BLaER1 (cell line): ENCODE results near the gene MYCL.
A peak's percentile ranks its signal among the peaks of the same experiment; 100 is the strongest.

Source experiments
- H3K27ac ChIP-seq: shearing (Covaris generic); formaldehyde crosslinking; 2 replicates; pipeline ENCODE4 v1.8.1; 2022
- H3K27me3 ChIP-seq: shearing (Covaris generic); formaldehyde crosslinking; 2 replicates; pipeline ENCODE4 v1.8.1; 2022
- H3K36me3 ChIP-seq: shearing (Covaris generic); formaldehyde crosslinking; 2 replicates; pipeline ENCODE4 v1.8.1; 2022
- H3K4me1 ChIP-seq: shearing (Covaris generic); formaldehyde crosslinking; 2 replicates; pipeline ENCODE4 v1.8.1; 2022
- H3K4me2 ChIP-seq: shearing (Covaris generic); formaldehyde crosslinking; 2 replicates; pipeline ENCODE4 v1.8.1; 2022
- H3K4me3 ChIP-seq: shearing (Covaris generic); formaldehyde crosslinking; 2 replicates; pipeline ENCODE4 v1.8.1; 2022
- H3K9ac ChIP-seq: shearing (Covaris generic); formaldehyde crosslinking; 2 replicates; pipeline ENCODE4 v1.8.1; 2022
- H3K9me3 ChIP-seq: shearing (Covaris generic); formaldehyde crosslinking; 2 replicates; pipeline ENCODE4 v1.8.1; 2022
- H4K20me1 ChIP-seq: shearing (Covaris generic); formaldehyde crosslinking; 2 replicates; pipeline ENCODE4 v1.8.1; 2022
- Cebpa-rat ChIP-seq: shearing (Covaris generic); IDR thresholded peaks from 2 replicates; pipeline ENCODE4 v1.8.1; 2022

MYCL gene

DNA sequence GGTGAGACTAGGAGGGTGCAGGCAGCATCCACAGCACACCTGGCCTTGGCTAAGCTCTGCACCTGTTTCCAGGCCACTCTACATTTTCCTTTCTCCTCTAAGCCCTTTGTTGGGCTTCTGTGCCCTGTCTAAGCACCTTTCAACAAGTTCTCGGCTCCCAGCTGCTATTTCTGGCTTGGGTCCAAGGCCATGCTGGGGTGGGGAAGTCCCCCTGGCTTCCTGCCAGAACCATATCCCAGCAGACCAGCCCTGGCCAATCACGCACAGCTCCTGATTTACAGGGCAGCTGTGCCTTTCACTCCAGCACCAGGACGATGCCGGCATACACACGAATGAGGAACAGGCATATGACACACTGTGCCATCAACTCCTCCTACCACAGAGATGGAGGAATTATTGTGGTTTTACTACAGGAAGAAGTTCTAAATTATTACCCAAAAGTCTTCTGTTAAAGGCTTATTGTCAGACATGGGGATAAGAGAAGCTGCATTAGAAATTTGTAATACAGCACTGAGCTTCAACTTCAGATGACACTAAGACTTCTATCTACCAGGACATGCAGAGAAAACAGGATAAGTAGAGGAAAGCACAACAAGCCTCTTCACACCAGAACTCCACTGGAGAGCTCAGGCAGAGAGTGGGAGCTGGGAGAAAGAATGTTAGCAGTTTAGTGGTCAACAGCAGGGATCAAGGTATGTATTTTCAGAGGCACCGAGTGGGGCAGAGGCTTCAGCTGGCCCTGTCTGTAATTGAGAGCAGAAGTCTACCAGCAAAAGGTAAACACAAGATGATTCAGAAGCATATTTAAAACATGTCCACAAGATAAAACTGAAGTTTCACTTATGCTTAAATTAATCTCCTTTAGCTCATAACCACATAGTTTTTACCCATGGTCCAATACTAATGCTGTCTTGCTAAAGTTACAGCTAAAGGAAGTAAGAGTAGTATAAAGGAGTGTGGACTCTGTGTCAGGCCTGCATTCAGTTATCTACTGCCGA lies 55.8 kb downstream of the MYCL start:
- H3K9me3 ChIP-seq, result no peaks in the 10 kb centered on the region
- peak overlapping the region; percentile 82 for H3K4me2 ChIP-seq
- peaks cover 18% of the 10 kb centered on the region for H4K20me1 ChIP-seq
- H3K27ac ChIP-seq, result peak overlapping the region; percentile 74
- no peak for TF ChIP-seq Cebpa-rat
- H3K27me3 ChIP-seq, result no peaks in the 10 kb centered on the region
- peaks cover 80% of the 10 kb centered on the region for H3K36me3 ChIP-seq
- no peak overlapping the region for H3K4me3 ChIP-seq
- H3K4me1 ChIP-seq, result peaks cover 41% of the 10 kb centered on the region
- H3K9ac ChIP-seq, result 0 out of 2 replicates have a peak overlapping the region, but pooled peaks have one; percentile 47
